PC-3 (cell line): Measurements from ENCODE around the gene CYB561D2. TPM values are rescaled to one million over a fixed set of nuclear protein-coding genes. Genes with fewer than 3 reads are reported as not detected.

Experiments
- ATAC-seq: fragments of 200-7000 bp; cut with Tn5 transposase; 2 replicates; pipeline ENCODE4 v1.9.1; 2020; ENCODE audit warnings: mild to moderate bottlenecking, moderate library complexity
- BruUV-seq: library from RNA; stranded (reverse); fragments of 400-500 nt; replicated peaks from 2 replicates; lab custom pipeline; 2021; lab: Mats Ljungman, UMichigan
- CTCF ChIA-PET: fragments of 300-600 bp; sonication (Branson Sonifier 250); formaldehyde crosslinking; loops from one replicate; lab custom pipeline; 2022; ENCODE audit warnings: antibody characterized with exemption; lab: Charles Lee
- POLR2A ChIA-PET: fragments of 300-600 bp; sonication (Branson Sonifier 250); formaldehyde crosslinking; loops from one replicate; lab custom pipeline; 2022; ENCODE audit warnings: antibody characterized with exemption; ENCODE audit not compliant: unreplicated experiment; lab: Charles Lee
- DNase-seq: peaks from one replicate; pipeline ENCODE4 v3.0.0-alpha.2; 2015
- H2AFZ ChIP-seq: fragments of 300-600 bp; sonication (generic); 2 replicates; pipeline ENCODE4 v1.6.0; 2016; ENCODE audit warnings: antibody characterized with exemption, low read length
- H3F3A ChIP-seq: fragments of 300-600 bp; sonication (generic); one replicate; pipeline ENCODE4 v1.6.0; 2017; ENCODE audit warnings: antibody characterized with exemption, low read length, control low read depth, mild to moderate bottlenecking; ENCODE audit not compliant: unreplicated experiment
- H3K27ac ChIP-seq: fragments of 300-600 bp; sonication (generic); 2 replicates; pipeline ENCODE4 v1.5.1; 2016; ENCODE audit warnings: mild to moderate bottlenecking, low read length
- H3K27me3 ChIP-seq: fragments of 300-600 bp; sonication (generic); 2 replicates; pipeline ENCODE4 v1.6.1; 2016; ENCODE audit warnings: low read length, mixed read lengths
- H3K36me3 ChIP-seq: fragments of 300-600 bp; sonication (generic); 2 replicates; pipeline ENCODE4 v1.6.1; 2016; ENCODE audit warnings: low read depth, mixed run types, low read length, mixed read lengths
- H3K4me1 ChIP-seq: fragments of 300-600 bp; sonication (generic); 2 replicates; pipeline ENCODE4 v1.5.1; 2016; ENCODE audit warnings: low read length; ENCODE audit not compliant: insufficient read depth
- H3K4me2 ChIP-seq: fragments of 300-600 bp; sonication (generic); 2 replicates; pipeline ENCODE4 v1.6.0; 2016; ENCODE audit warnings: low read length
- H3K4me3 ChIP-seq: fragments of 300-600 bp; sonication (generic); 2 replicates; pipeline ENCODE4 v1.5.1; 2016; ENCODE audit warnings: mild to moderate bottlenecking, low read length, mixed read lengths
- H3K79me2 ChIP-seq: fragments of 300-600 bp; sonication (generic); 2 replicates; pipeline ENCODE4 v1.6.1; 2017; ENCODE audit warnings: low read length, mixed read lengths
- H3K9ac ChIP-seq: fragments of 300-600 bp; sonication (generic); 2 replicates; pipeline ENCODE4 v1.6.0; 2016; ENCODE audit warnings: mild to moderate bottlenecking, low read length
- H3K9me2 ChIP-seq: fragments of 300-600 bp; sonication (generic); replicated peaks from 2 replicates; pipeline ENCODE4 v1.6.1; 2016; ENCODE audit warnings: mixed run types, low read length, mixed read lengths
- H3K9me3 ChIP-seq: fragments of 300-600 bp; sonication (generic); 2 replicates; pipeline ENCODE4 v1.6.1; 2016; ENCODE audit warnings: low read length, mixed read lengths
- H4K20me1 ChIP-seq: fragments of 300-600 bp; sonication (generic); 2 replicates; pipeline ENCODE4 v1.6.1; 2016; ENCODE audit warnings: low read length, mixed read lengths
- EZH2 ChIP-seq: fragments of 300-600 bp; sonication (generic); IDR thresholded peaks from one replicate; pipeline ENCODE4 v1.6.1; 2017; ENCODE audit warnings: antibody characterized with exemption, mild to moderate bottlenecking, low read length; ENCODE audit not compliant: unreplicated experiment
- EZH2phosphoT487 ChIP-seq: fragments of 300-600 bp; sonication (generic); IDR thresholded peaks from 2 replicates; pipeline ENCODE4 v1.6.1; 2018; ENCODE audit warnings: mild to moderate bottlenecking, antibody characterized with exemption, low read length, borderline replicate concordance
- intact Hi-C: fragments of 100-400 bp; cut with micrococcal nuclease; formaldehyde crosslinking; loops from 2 replicates; pipeline ENCODE4 v1.9.0; 2023
- total RNA-seq: library from RNA; depleted of rRNA; stranded (reverse); fragments of >200 nt; gene quantifications from 2 replicates; pipeline ENCODE4 v1.2.3, GENCODE V29; 2014
- TF ChIP-seq, protein P1 (sequence below): fragments of 300-600 bp; sonication (generic); conservative IDR thresholded peaks from 2 replicates; pipeline ENCODE4 v1.5.1; 2017; ENCODE audit warnings: antibody characterized with exemption, low read depth, mild to moderate bottlenecking, low read length

CYB561D2 gene
- total RNA-seq, 1 experiment from 2014 or later, result 44.3 TPM

DNA sequence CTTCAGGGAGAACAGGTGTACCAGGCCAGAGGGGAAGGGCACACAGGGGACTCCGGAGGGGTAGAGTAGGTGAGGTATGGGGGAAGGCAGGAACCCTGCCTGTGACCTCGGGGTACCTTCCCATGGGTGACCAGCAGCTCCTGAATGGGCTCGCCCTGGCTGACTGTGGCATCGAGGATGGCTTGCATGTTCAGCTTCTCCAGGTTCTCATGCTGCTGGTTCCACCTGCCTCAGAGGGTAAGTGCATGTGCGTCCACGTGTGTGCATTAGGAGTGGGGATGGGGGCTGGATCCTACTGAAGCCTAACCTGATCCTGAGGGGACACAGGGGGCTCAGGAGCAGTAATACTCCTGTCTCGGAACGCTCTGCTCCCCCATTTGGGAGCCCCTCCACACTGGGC, 5.7 kb upstream of the CYB561D2 start:
- Histone ChIP-seq H3K9ac (no peak overlapping the region), H3K27me3 (no peaks in the 10 kb centered on the region), H3K4me2 (peak overlapping the region; percentile 86), H3K27ac (no peak overlapping the region), H3K9me3 (no peaks in the 10 kb centered on the region), H3K4me1 (peaks cover 17% of the 10 kb centered on the region), H3K4me3 (peak overlapping the region; percentile 63; the same call in 1 of the 2 replicates), H3K9me2 (no peaks in the 10 kb centered on the region), H2AFZ (peak overlapping the region; percentile 92), H4K20me1 (no peaks in the 10 kb centered on the region), H3F3A (peaks cover 4% of the 10 kb centered on the region), H3K36me3 (no peaks in the 10 kb centered on the region; the same call in 1 of the 2 replicates), H3K79me2 (peaks cover 16% of the 10 kb centered on the region)
- DNase-seq (no peak), ATAC-seq (no peak)
- ChIA-PET POLR2A (no interaction called here), CTCF (interaction anchor here (1.0 kb wide), 1 partner anchor 8 kb away, joined by 3 read pairs; no protein-coding TSS in a partner anchor)
- intact Hi-C loops, result no loop called here
- TF ChIP-seq EZH2phosphoT487 (no peak), EZH2 (no peak)
- TF ChIP-seq, protein P1, sequence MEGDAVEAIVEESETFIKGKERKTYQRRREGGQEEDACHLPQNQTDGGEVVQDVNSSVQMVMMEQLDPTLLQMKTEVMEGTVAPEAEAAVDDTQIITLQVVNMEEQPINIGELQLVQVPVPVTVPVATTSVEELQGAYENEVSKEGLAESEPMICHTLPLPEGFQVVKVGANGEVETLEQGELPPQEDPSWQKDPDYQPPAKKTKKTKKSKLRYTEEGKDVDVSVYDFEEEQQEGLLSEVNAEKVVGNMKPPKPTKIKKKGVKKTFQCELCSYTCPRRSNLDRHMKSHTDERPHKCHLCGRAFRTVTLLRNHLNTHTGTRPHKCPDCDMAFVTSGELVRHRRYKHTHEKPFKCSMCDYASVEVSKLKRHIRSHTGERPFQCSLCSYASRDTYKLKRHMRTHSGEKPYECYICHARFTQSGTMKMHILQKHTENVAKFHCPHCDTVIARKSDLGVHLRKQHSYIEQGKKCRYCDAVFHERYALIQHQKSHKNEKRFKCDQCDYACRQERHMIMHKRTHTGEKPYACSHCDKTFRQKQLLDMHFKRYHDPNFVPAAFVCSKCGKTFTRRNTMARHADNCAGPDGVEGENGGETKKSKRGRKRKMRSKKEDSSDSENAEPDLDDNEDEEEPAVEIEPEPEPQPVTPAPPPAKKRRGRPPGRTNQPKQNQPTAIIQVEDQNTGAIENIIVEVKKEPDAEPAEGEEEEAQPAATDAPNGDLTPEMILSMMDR, result no peak
- BruUV-seq, result no TSS peak

DNA sequence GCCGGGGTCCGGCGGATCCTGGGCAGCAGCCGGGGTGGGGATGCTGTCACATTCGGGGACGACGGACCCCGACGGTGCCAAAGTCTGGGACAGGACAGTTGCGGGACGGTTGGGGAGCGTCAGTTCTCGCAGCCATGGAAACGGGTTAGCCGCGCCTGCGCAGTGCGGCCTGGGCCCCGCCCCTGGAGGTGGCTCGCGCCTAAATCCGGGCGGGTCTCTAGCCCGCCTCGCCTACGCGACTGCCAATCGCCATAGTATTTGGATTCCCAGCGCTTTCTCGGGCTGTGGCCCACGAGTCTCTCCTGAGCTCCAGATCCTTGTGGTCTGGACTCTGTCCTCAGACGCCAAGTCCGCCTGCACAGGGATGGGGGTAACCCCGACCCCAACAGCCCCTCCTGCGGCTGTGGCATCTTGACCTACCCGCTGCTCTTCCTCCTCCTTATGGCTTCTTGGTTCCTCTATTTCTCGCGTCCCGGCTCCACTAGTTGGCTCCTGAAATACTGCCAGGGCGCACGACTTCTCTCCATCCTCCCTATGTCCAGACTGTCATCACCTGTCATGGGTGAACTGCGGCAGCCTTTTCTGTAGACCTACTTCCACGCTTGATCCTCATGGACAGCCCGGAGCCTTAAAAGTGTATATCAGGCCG, 5.0 kb upstream of the CYB561D2 start, which contains the start of gene ZMYND10:
TSS of gene ZMYND10 (minus strand) at position 147 of the 649 bp plus-strand sequence. CDS start 153 bp downstream, outside the sequence.
- Histone ChIP-seq H2AFZ (peak within 1 kb of the TSS; percentile 92), H3K27ac (no peak within 1 kb of the TSS), H3K4me2 (peak within 1 kb of the TSS; percentile 86), H4K20me1 (no peaks in the 10 kb centered on the region), H3K36me3 (no peaks in the 10 kb centered on the region; the same call in 1 of the 2 replicates), H3K9me2 (no peaks in the 10 kb centered on the region), H3K9me3 (no peaks in the 10 kb centered on the region), H3K9ac (peak within 1 kb of the TSS; percentile 47), H3K4me1 (peaks cover 23% of the 10 kb centered on the region), H3K4me3 (peak within 1 kb of the TSS; percentile 63), H3K79me2 (peaks cover 21% of the 10 kb centered on the region), H3F3A (peaks cover 4% of the 10 kb centered on the region), H3K27me3 (no peaks in the 10 kb centered on the region)
- CTCF ChIA-PET, result interaction anchor here (1.0 kb wide), 1 partner anchor 8 kb away, joined by 3 read pairs; no protein-coding TSS in a partner anchor
- peak; percentile 76 for DNase-seq
- POLR2A ChIA-PET, result no interaction called here
- peak; percentile 53 for ATAC-seq
- BruUV-seq, result no TSS peak
- intact Hi-C loops, result no loop called here
- no peak for TF ChIP-seq EZH2

DNA sequence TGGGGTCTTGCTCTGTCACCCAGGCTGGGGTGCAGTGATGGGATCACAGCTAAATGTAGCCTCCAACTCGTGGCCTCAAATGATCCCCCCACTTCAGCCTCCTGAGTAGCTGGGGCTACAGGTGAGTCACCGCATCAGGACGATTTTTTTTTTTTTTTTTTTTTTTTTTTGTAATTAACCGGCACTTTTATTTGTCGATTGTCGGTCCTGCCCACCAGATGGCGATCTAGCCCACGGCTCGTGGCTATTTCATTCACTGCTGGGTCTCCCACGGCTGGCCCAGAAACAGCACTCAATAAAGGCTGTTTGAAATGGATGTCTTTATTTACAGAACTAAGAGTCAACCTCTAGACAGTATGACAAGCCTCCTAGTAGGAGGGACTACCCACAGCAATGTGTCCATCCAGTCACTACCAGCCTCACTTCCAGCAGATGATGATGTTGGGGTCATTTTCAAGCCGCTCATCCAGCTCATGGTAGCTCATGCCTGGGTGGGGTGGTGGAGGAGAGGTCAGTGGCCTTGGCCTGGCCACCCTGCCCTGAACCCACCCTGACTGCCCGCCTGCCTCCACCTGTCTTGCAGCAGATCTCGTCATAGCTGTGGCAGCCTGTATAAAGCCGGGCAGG, 3.4 kb upstream of the CYB561D2 start:
- CTCF ChIA-PET, result interaction anchor here (0.6 to 1.0 kb wide), 10 partner anchors 10 to 254 kb away, joined by 3 to 22 read pairs (median 9); partner anchors contain the start of gene TUSC2

More for the DNA sequence above, 3.4 kb upstream of the CYB561D2 start:
- Histone ChIP-seq H3K4me1 (peaks cover 32% of the 10 kb centered on the region), H3K9me3 (no peaks in the 10 kb centered on the region), H3K27me3 (no peaks in the 10 kb centered on the region), H3K9ac (no peak overlapping the region), H3K36me3 (no peaks in the 10 kb centered on the region; the same call in 1 of the 2 replicates), H3K4me2 (no peak overlapping the region), H3K4me3 (no peak overlapping the region), H2AFZ (no peak overlapping the region), H3K9me2 (no peaks in the 10 kb centered on the region), H3K79me2 (peaks cover 32% of the 10 kb centered on the region), H3F3A (peaks cover 4% of the 10 kb centered on the region), H3K27ac (no peak overlapping the region), H4K20me1 (no peaks in the 10 kb centered on the region)
- TF ChIP-seq, protein P1, result peak; percentile 78
- TF ChIP-seq EZH2 (no peak), EZH2phosphoT487 (no peak)
- ATAC-seq (peak; percentile 44), DNase-seq (peak; percentile 89)
- POLR2A ChIA-PET, result interaction anchor here (0.6 kb wide), 2 partner anchors 10 to 292 kb away, joined by 3 to 17 read pairs; no protein-coding TSS in a partner anchor
- intact Hi-C loops, result loop anchor here (1.0 kb wide), 1 partner anchor 195 kb away; no protein-coding TSS in a partner anchor
- BruUV-seq, result no TSS peak
